ENCODE results near the gene LTBP1.

Gene LTBP1

DNA sequence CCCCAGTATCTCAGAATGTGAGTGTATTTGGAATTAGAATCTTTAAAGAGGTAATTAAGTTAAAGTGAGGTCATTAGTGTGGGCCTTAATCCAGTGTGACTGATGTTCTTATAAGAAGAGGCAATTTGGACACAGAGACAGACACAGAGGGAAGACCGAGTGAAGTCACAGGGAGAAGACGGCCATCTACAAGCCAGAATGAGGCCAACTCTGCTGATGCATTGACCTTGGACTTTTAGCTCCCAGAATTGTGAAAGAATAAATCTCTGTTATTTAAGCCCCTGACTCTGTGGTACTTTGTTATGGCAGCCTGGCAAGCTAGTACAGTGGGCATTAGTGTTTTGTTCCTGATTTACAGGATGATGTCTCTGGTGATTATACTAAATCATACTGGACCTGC, 64.6 kb downstream of the LTBP1 start:
- no peak for DNase-seq (ENCODE audit: low read depth, low spot score)
- H3K4me3 ChIP-seq (ENCODE audit: low read depth, low read length): no peak overlapping the region
- TF ChIP-seq, protein P1, sequence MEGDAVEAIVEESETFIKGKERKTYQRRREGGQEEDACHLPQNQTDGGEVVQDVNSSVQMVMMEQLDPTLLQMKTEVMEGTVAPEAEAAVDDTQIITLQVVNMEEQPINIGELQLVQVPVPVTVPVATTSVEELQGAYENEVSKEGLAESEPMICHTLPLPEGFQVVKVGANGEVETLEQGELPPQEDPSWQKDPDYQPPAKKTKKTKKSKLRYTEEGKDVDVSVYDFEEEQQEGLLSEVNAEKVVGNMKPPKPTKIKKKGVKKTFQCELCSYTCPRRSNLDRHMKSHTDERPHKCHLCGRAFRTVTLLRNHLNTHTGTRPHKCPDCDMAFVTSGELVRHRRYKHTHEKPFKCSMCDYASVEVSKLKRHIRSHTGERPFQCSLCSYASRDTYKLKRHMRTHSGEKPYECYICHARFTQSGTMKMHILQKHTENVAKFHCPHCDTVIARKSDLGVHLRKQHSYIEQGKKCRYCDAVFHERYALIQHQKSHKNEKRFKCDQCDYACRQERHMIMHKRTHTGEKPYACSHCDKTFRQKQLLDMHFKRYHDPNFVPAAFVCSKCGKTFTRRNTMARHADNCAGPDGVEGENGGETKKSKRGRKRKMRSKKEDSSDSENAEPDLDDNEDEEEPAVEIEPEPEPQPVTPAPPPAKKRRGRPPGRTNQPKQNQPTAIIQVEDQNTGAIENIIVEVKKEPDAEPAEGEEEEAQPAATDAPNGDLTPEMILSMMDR (IDR thresholded peaks at IDR 0.05; ENCODE audit: insufficient read depth, low read length, missing control alignments): no peak
- POLR2A ChIA-PET: no interaction called here
- CTCF ChIA-PET: no interaction called here

DNA sequence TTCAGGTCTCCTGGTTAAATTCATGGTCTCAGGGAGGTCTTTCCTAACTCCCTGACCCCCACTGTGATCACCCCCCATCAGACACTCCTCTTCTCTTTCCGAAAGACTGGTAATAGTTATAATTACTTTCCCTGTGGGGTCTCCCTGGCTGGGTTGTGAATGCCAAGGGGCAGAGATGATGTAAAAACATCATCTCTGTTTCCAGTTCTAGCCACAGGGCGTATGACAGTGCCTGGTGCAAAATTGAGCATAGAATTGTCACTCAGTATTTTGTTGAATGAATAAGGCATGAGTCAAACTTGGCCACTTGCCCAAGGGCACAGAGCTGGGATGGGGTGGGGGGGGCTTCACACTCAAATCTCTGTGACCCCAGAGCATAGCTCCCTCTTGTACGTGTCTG, 65.2 kb downstream of the LTBP1 start:
- CTCF ChIA-PET: no interaction called here
- H3K4me3 ChIP-seq (ENCODE audit: low read depth, low read length): no peak overlapping the region
- DNase-seq (ENCODE audit: low read depth, low spot score): no peak
- POLR2A ChIA-PET: interaction anchor here (0.6 kb wide), 1 partner anchor 11 kb away, joined by 3 read pairs; no protein-coding TSS in a partner anchor
- TF ChIP-seq, protein P1 (IDR thresholded peaks at IDR 0.05; ENCODE audit: insufficient read depth, low read length, missing control alignments): no peak

DNA sequence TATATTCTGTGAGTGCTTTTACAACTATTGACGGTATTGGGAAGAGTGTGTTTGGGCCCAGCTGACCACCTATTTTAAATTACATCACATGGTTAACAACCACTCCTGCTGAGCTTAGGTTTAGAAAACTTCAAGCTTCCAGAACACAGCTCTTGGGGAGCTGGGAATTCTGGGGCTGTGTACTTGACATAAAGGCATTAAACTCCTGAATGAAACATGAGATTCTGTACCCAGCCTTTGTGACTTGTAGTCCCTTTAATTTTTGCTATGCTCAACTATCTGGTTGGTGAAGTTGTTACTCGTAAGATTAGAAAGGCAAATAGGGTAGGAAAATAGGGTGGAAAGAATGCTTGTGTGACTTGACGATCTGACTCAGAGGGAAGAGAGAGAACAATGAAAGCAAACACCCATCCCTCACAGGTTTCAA, 66.9 kb downstream of the LTBP1 start:
- TF ChIP-seq, protein P1 (IDR thresholded peaks at IDR 0.05; ENCODE audit: insufficient read depth, low read length, missing control alignments): no peak
- no peak overlapping the region for H3K4me3 ChIP-seq (ENCODE audit: low read depth, low read length)
- no peak for DNase-seq (ENCODE audit: low read depth, low spot score)
- ChIA-PET POLR2A (no interaction called here), CTCF (no interaction called here)

DNA sequence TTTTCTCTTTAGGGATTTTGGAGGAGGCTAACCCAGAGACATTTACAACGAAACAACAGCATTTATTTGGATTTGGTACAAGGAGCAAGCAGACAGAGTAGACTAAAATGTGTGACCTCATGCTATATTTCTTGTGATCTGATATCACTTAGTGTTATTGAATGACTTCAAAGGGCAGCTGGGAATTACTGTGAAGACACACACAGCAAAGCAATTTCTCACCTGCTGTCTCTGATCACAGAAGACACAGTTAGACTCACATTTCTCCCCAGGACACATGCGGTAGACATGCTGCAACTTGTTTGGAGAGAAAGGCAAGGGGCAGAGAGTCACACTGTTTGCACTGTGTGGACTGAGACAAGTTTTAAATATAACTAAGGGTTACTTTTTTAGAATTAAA, 67.5 kb downstream of the LTBP1 start:
- CTCF ChIA-PET: no interaction called here
- no peak for DNase-seq (ENCODE audit: low read depth, low spot score)
- TF ChIP-seq, protein P1 (IDR thresholded peaks at IDR 0.05; ENCODE audit: insufficient read depth, low read length, missing control alignments): no peak
- POLR2A ChIA-PET: interaction anchor here (1.0 kb wide), 1 partner anchor 67 kb away, joined by 3 read pairs; no protein-coding TSS in a partner anchor
- H3K4me3 ChIP-seq (ENCODE audit: low read depth, low read length): no peak overlapping the region

DNA sequence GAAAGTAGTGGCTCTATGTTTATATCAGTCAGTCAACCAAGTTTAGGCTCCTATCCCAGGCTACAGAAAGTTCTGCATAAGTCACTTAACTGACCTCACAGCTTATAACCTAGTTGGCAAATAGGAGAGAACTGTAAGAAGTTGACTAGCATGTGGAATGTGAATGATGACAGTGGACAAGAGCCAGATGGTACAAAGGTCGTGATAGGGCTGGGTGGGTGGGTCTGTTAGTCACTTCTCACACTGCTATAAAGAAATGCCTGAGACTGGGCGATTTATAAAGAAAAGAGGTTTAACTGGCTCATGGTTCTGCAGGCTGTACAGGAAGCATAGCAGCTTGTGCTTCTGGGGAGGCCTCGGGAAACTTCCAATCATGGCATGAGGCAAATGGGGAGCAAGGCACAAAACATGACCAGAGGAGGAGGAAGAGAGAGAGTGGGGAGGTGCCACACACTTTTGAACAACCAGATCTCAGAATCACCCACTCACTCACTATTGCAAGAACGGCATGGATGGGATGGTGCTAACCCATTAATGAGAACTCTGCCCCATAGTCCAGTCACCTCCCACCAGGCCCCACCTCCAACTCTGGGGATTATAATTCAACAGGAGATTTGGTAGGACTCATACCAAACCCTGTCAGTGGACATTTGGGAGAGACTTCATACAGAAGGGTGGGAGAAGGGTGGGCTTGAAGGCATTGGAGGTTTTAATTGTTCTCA, 68.8 kb downstream of the LTBP1 start:
- no peak overlapping the region for H3K4me3 ChIP-seq (ENCODE audit: low read depth, low read length)
- ChIA-PET CTCF (interaction anchor here (1.0 kb wide), 1 partner anchor 243 kb away, joined by 3 read pairs; no protein-coding TSS in a partner anchor), POLR2A (interaction anchor here (1.0 kb wide), 1 partner anchor 68 kb away, joined by 3 read pairs; no protein-coding TSS in a partner anchor)
- DNase-seq (ENCODE audit: low read depth, low spot score): peak; percentile 57
- TF ChIP-seq, protein P1 (IDR thresholded peaks at IDR 0.05; ENCODE audit: insufficient read depth, low read length, missing control alignments): no peak

DNA sequence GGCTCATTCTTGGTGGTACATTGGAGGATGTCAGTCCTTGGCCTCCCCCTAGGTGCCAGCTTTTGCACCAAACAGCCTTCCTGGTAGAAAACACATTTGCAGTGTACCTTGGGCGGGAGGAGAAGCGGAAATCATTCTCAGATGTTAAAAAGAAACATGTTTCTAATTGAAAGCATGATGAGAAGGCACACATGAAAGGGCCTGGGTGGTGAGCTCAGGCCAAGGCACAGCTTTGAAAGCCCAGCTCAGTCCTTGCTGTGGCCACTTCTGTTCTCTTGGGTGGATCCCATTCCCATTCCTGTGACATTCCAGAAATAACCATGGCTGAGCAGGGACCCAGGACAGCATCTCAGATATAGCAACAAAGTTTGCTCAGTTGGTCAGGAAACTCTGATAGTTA, 71.5 kb downstream of the LTBP1 start:
- TF ChIP-seq, protein P1 (IDR thresholded peaks at IDR 0.05; ENCODE audit: insufficient read depth, low read length, missing control alignments): no peak
- POLR2A ChIA-PET: no interaction called here
- CTCF ChIA-PET: interaction anchor here (0.9 to 2.0 kb wide), 6 partner anchors 10 to 66 kb away, joined by 3 to 6 read pairs (median 3); no protein-coding TSS in a partner anchor
- no peak overlapping the region for H3K4me3 ChIP-seq (ENCODE audit: low read depth, low read length)
- no peak for DNase-seq (ENCODE audit: low read depth, low spot score)
